ES-I3 (cell line): Measurements from ENCODE around the gene LYPLA2.
"Not testable (repeated sequence)": the region's sequence is repeated elsewhere in the genome, so short reads cannot be mapped to it uniquely, and the experiment has no call there.

Source experiments
- H3K36me3 ChIP-seq: 2 replicates; pipeline ENCODE4 v1.6.1; 2013; ENCODE audit warnings: mild to moderate bottlenecking, low read length, control low read depth, moderate library complexity; ENCODE audit not compliant: insufficient read depth
- H3K4me1 ChIP-seq: 2 replicates; pipeline ENCODE4 v1.6.1; 2013; ENCODE audit warnings: mild to moderate bottlenecking, control low read depth, low read length; ENCODE audit not compliant: insufficient read depth
- H3K9ac ChIP-seq: 2 replicates; pipeline ENCODE4 v1.6.1; 2013; ENCODE audit warnings: low read depth, mild to moderate bottlenecking, low read length, moderate library complexity
- H3K9me3 ChIP-seq: 2 replicates; pipeline ENCODE4 v1.6.1; 2013; ENCODE audit warnings: mild to moderate bottlenecking, low read length, moderate library complexity; ENCODE audit not compliant: control insufficient read depth, insufficient read depth

Gene LYPLA2

GRCh38 chr1:23793018-23793781 is 2.3 kb downstream of the LYPLA2 start:
- H3K36me3 ChIP-seq, result peaks cover 3% of the 10 kb centered on the region
- no peak overlapping the region for H3K9ac ChIP-seq
- H3K4me1 ChIP-seq, result peaks cover 9% of the 10 kb centered on the region
- no peaks in the 10 kb centered on the region for H3K9me3 ChIP-seq

GRCh38 chr1:23793861-23794731 is 3.2 kb downstream of the LYPLA2 start:
- H3K36me3 ChIP-seq, result peaks cover 3% of the 10 kb centered on the region
- H3K9me3 ChIP-seq, result no peaks in the 10 kb centered on the region
- H3K4me1 ChIP-seq, result peaks cover 12% of the 10 kb centered on the region
- no peak overlapping the region for H3K9ac ChIP-seq

- H3K9ac ChIP-seq, H3K9me3 ChIP-seq, H3K36me3 ChIP-seq: not testable (repeated sequence)
- H3K4me1 ChIP-seq, result peaks cover 12% of the 10 kb centered on the region
Measured at GRCh38 chr1:23794732-23795182, 3.8 kb downstream of the LYPLA2 start.

GRCh38 chr1:23795676-23796465 is 4.9 kb downstream of the LYPLA2 start:
- H3K36me3 ChIP-seq, result peaks cover 3% of the 10 kb centered on the region
- peaks cover 6% of the 10 kb centered on the region; the same call in 1 of the 2 replicates for H3K4me1 ChIP-seq
- H3K9me3 ChIP-seq, result no peaks in the 10 kb centered on the region
- H3K9ac ChIP-seq, result no peak overlapping the region

- Histone ChIP-seq H3K9ac (no peak overlapping the region), H3K36me3 (peaks cover 3% of the 10 kb centered on the region), H3K4me1 (peaks cover 6% of the 10 kb centered on the region; the same call in 1 of the 2 replicates), H3K9me3 (no peaks in the 10 kb centered on the region)
Measured at GRCh38 chr1:23796466-23797271, 5.7 kb downstream of the LYPLA2 start.

GRCh38 chr1:23797478-23798448 is 6.8 kb downstream of the LYPLA2 start:
- peaks cover 3% of the 10 kb centered on the region for H3K36me3 ChIP-seq

GRCh38 chr1:23798662-23799142 is 7.8 kb downstream of the LYPLA2 start:
- H3K36me3 ChIP-seq, result peaks cover 3% of the 10 kb centered on the region
- peak overlapping the region; percentile 89; the same call in 1 of the 2 replicates for H3K9ac ChIP-seq
- peaks cover 6% of the 10 kb centered on the region; the same call in 1 of the 2 replicates for H3K4me1 ChIP-seq
- H3K9me3 ChIP-seq, result no peaks in the 10 kb centered on the region

More at GRCh38 chr1:23797478-23798448, 6.8 kb downstream of the LYPLA2 start:
- Histone ChIP-seq H3K4me1 (peaks cover 6% of the 10 kb centered on the region; the same call in 1 of the 2 replicates), H3K9ac (no peak overlapping the region), H3K9me3 (no peaks in the 10 kb centered on the region)

- peaks cover 3% of the 10 kb centered on the region for H3K36me3 ChIP-seq
- no peaks in the 10 kb centered on the region for H3K9me3 ChIP-seq
- H3K4me1 ChIP-seq, result peaks cover 6% of the 10 kb centered on the region; the same call in 1 of the 2 replicates
- peak overlapping the region; percentile 89 for H3K9ac ChIP-seq
Measured at GRCh38 chr1:23799255-23799569, 8.3 kb downstream of the LYPLA2 start.

GRCh38 chr1:23799570-23800399 is 8.8 kb downstream of the LYPLA2 start:
- H3K9me3 ChIP-seq, result no peaks in the 10 kb centered on the region
- peaks cover 3% of the 10 kb centered on the region for H3K36me3 ChIP-seq
- peak overlapping the region; percentile 89 for H3K9ac ChIP-seq
- peaks cover 6% of the 10 kb centered on the region; the same call in 1 of the 2 replicates for H3K4me1 ChIP-seq

GRCh38 chr1:23800400-23801337 is 9.7 kb downstream of the LYPLA2 start, which contains the start of gene GALE:
TSS of gene GALE (minus strand) at chr1:23800754. CDS start at chr1:23799007, 1,747 bp downstream.
- H3K4me1 ChIP-seq, result peaks cover 6% of the 10 kb centered on the region; the same call in 1 of the 2 replicates
- peak within 1 kb of the TSS; percentile 89 for H3K9ac ChIP-seq
- no peaks in the 10 kb centered on the region for H3K9me3 ChIP-seq
- peaks cover under 1% of the 10 kb centered on the region for H3K36me3 ChIP-seq

- Histone ChIP-seq H3K4me1 (peaks cover 6% of the 10 kb centered on the region; the same call in 1 of the 2 replicates), H3K9ac (peak overlapping the region; percentile 89), H3K36me3 (no peaks in the 10 kb centered on the region; the same call in 1 of the 2 replicates), H3K9me3 (no peaks in the 10 kb centered on the region)
Measured at GRCh38 chr1:23801338-23801748, 10.4 kb downstream of the LYPLA2 start.
